Posterior vena cava (tissue), 2 donors: Measurements from ENCODE around the gene WWTR1. TPM values are rescaled to one million over a fixed set of nuclear protein-coding genes. Genes with fewer than 3 reads are reported as not detected.
A peak's percentile ranks its signal among the peaks of the same experiment; 100 is the strongest.

Experiments used
- DNase-seq: peaks from one replicate; pipeline ENCODE4 v3.0.0-alpha.2; 2020; ENCODE audit warnings: low spot score
- intact Hi-C, 2 donors: fragments of 100-400 bp; cut with DNase I; formaldehyde crosslinking; loops; one replicate each; pipeline versions ENCODE4 v1.14.1 to v1.14.2; 2022 to 2023
- total RNA-seq, 2 donors: library from RNA; stranded (reverse); fragmentation: NEBNext Ultra II Directional; extraction: Animal tissue kit (Norgen Biotek cat#: 25700); gene quantifications; one replicate each; pipeline ENCODE4 v1.2.1, GENCODE V29; 2021
- donor health status: DM: yes; HTN: yes; CAD: no.
- donor health status: DM: yes; HTN: yes; CAD: no.

Gene WWTR1
- total RNA-seq, 2 donors from 2014 or later = 177 to 201 TPM

GRCh38 chr3:149658744-149659497 is 1.1 kb upstream of the WWTR1 start:
- intact Hi-C loops = loop anchor here (5.0 to 10.0 kb wide), 2 partner anchors 124 to 127 kb away; no protein-coding TSS in a partner anchor
- no peak for DNase-seq

GRCh38 chr3:149657321-149657925 is 402 bp downstream of the WWTR1 start:
- intact Hi-C loops = loop anchor here (2.0 to 10.0 kb wide), 3 partner anchors 89 to 125 kb away; no protein-coding TSS in a partner anchor
- DNase-seq = no peak

- DNase-seq = no peak
- intact Hi-C loops = loop anchor here (2.0 to 10.0 kb wide), 3 partner anchors 87 to 124 kb away; no protein-coding TSS in a partner anchor
Measured at GRCh38 chr3:149655826-149656574, 1.8 kb downstream of the WWTR1 start.

- DNase-seq = no peak
- intact Hi-C loops = loop anchor here in 1 of 2 donors (10.0 kb wide), 1 partner anchor 119 kb away; no protein-coding TSS in a partner anchor
Measured at GRCh38 chr3:149654188-149654601, 3.6 kb downstream of the WWTR1 start.

GRCh38 chr3:149653564-149653963 is 4.3 kb downstream of the WWTR1 start:
- no peak for DNase-seq
- intact Hi-C loops = loop anchor here in 1 of 2 donors (10.0 kb wide), 1 partner anchor 119 kb away; no protein-coding TSS in a partner anchor

- DNase-seq = no peak
- intact Hi-C loops = loop anchor here in 1 of 2 donors (10.0 kb wide), 1 partner anchor 118 kb away; no protein-coding TSS in a partner anchor
Measured at GRCh38 chr3:149653136-149653535, 4.7 kb downstream of the WWTR1 start.

- no peak for DNase-seq
- intact Hi-C loops = loop anchor here in 1 of 2 donors (10.0 kb wide), 1 partner anchor 116 kb away; no protein-coding TSS in a partner anchor
Measured at GRCh38 chr3:149650828-149651227, 7.0 kb downstream of the WWTR1 start.

GRCh38 chr3:149648525-149648924 is 9.3 kb downstream of the WWTR1 start:
- DNase-seq = no peak
- intact Hi-C loops = no loop called here

GRCh38 chr3:149647812-149648211 is 10.0 kb downstream of the WWTR1 start:
- intact Hi-C loops = no loop called here
- no peak for DNase-seq

GRCh38 chr3:149647285-149647684 is 10.5 kb downstream of the WWTR1 start:
- intact Hi-C loops = no loop called here
- DNase-seq = no peak

- intact Hi-C loops = no loop called here
- no peak for DNase-seq
Measured at GRCh38 chr3:149646181-149646766, 11.6 kb downstream of the WWTR1 start.

- DNase-seq = no peak
- intact Hi-C loops = no loop called here
Measured at GRCh38 chr3:149643963-149644362, 13.9 kb downstream of the WWTR1 start.

- intact Hi-C loops = no loop called here
- DNase-seq = no peak
Measured at GRCh38 chr3:149643482-149643798, 14.4 kb downstream of the WWTR1 start.

- intact Hi-C loops = loop anchor here in 1 of 2 donors (1.0 kb wide), 1 partner anchor 45 kb away; no protein-coding TSS in a partner anchor
- DNase-seq = no peak
Measured at GRCh38 chr3:149640976-149641728, 16.7 kb downstream of the WWTR1 start.

- DNase-seq = no peak
- intact Hi-C loops = no loop called here
Measured at GRCh38 chr3:149639093-149639486, 18.7 kb downstream of the WWTR1 start.

GRCh38 chr3:149638228-149639092 is 19.4 kb downstream of the WWTR1 start:
- intact Hi-C loops = no loop called here
- no peak for DNase-seq

- no peak for DNase-seq
- intact Hi-C loops = no loop called here
Measured at GRCh38 chr3:149635396-149635795, 22.4 kb downstream of the WWTR1 start.

GRCh38 chr3:149634573-149634972 is 23.3 kb downstream of the WWTR1 start:
- intact Hi-C loops = no loop called here
- DNase-seq = peak; percentile 66
